Kidney (tissue), 14 donors: ENCODE results near the gene ZMPSTE24. TPM values are rescaled to one million over a fixed set of nuclear protein-coding genes. Genes with fewer than 3 reads are reported as not detected.
A peak's percentile ranks its signal among the peaks of the same experiment; 100 is the strongest.

ENCODE experiments used
- DNase-seq, 5 donors: peaks; one replicate each; pipeline ENCODE4 v3.0.0-alpha.2; 2013 to 2020
- FAIRE-seq: peaks from 2 replicates; lab custom pipeline; 2012; peaks lifted over from hg19 to GRCh38; lab: Jason Lieb, UNC
- H3K27ac ChIP-seq, 2 donors: one replicate each; pipeline ENCODE4 v1.7.0; 2013; ENCODE audit warnings: low read depth in 2 of 2, low read length in 2 of 2, inconsistent platforms in 1 of 2
- H3K27me3 ChIP-seq: one replicate; pipeline ENCODE4 v1.7.1; 2013; ENCODE audit warnings: low read length, inconsistent platforms; ENCODE audit not compliant: control insufficient read depth, insufficient read depth
- H3K36me3 ChIP-seq, 3 donors: one replicate each; pipeline versions ENCODE4 v1.7.0 to v1.7.1; 2013; ENCODE audit warnings: low read length in 3 of 3, control low read depth in 1 of 3, inconsistent platforms in 1 of 3; ENCODE audit not compliant: insufficient read depth in 3 of 3, control insufficient read depth in 2 of 3
- H3K4me1 ChIP-seq, 3 donors: one replicate each; pipeline versions ENCODE4 v1.7.0 to v1.7.1; 2013; ENCODE audit warnings: low read length in 3 of 3, inconsistent platforms in 1 of 3, low read depth in 1 of 3; ENCODE audit not compliant: control insufficient read depth in 2 of 3, insufficient read depth in 2 of 3
- H3K4me3 ChIP-seq, 3 donors: one replicate each; pipeline versions ENCODE4 v1.7.0 to v1.8.1; 2013; ENCODE audit warnings: low read length in 3 of 3, control low read depth in 1 of 3, inconsistent platforms in 1 of 3
- H3K9ac ChIP-seq, 3 donors: one replicate each; pipeline versions ENCODE4 v1.7.0 to v1.7.1; 2013; ENCODE audit warnings: low read length in 3 of 3, control low read depth in 1 of 3, inconsistent platforms in 1 of 3
- H3K9me3 ChIP-seq, 3 donors: one replicate each; pipeline versions ENCODE4 v1.7.0 to v1.7.1; 2013; ENCODE audit warnings: low read length in 3 of 3, control low read depth in 1 of 3, inconsistent platforms in 1 of 3; ENCODE audit not compliant: control insufficient read depth in 2 of 3, insufficient read depth in 1 of 3
- intact Hi-C: fragments of 100-400 bp; cut with DNase I; formaldehyde crosslinking; loops from one replicate; pipeline ENCODE4 v1.11.1; 2022
- polyA plus RNA-seq: library from polyadenylated mRNA; stranded (reverse); fragments of 350-450 nt; fragmentation: Illumina TruSeq; extraction: RNeasy Lipid Tissue Mini Kit (QIAGEN cat#74804); gene quantifications from one replicate; pipeline ENCODE4 v1.2.3, GENCODE V29; 2014; ENCODE audit warnings: low read depth, low replicate concordance; ENCODE audit not compliant: insufficient read depth
- total RNA-seq: library from RNA; stranded (reverse); fragmentation: NEBNext Ultra II Directional; extraction: Animal tissue kit (Norgen Biotek cat#: 25700); gene quantifications from one replicate; pipeline ENCODE4 v1.2.1, GENCODE V29; 2021
- TF ChIP-seq, protein P1 (sequence below): IDR thresholded peaks from 3 replicates; pipeline ENCODE4 v1.5.1; 2012; ENCODE audit warnings: mild to moderate bottlenecking, moderate library complexity, borderline replicate concordance; ENCODE audit not compliant: insufficient read depth; ENCODE audit errors: extremely low read depth
- donor health status: control.
- donor health status: control.
- donor health status: control.
- donor health status: control.
- donor health status: control.
- donor health status: DM: yes; HTN: yes; CAD: no.
- donor health status: Normal renal cell carcinoma (clear cell type).

The ZMPSTE24 gene
- total and polyA plus RNA-seq, 2 donors from 2014 or later = 31.2 to 42.6 TPM

- TF ChIP-seq, protein P1, sequence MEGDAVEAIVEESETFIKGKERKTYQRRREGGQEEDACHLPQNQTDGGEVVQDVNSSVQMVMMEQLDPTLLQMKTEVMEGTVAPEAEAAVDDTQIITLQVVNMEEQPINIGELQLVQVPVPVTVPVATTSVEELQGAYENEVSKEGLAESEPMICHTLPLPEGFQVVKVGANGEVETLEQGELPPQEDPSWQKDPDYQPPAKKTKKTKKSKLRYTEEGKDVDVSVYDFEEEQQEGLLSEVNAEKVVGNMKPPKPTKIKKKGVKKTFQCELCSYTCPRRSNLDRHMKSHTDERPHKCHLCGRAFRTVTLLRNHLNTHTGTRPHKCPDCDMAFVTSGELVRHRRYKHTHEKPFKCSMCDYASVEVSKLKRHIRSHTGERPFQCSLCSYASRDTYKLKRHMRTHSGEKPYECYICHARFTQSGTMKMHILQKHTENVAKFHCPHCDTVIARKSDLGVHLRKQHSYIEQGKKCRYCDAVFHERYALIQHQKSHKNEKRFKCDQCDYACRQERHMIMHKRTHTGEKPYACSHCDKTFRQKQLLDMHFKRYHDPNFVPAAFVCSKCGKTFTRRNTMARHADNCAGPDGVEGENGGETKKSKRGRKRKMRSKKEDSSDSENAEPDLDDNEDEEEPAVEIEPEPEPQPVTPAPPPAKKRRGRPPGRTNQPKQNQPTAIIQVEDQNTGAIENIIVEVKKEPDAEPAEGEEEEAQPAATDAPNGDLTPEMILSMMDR = no peak
- no peak overlapping the region for H3K4me3 ChIP-seq
- no peak for FAIRE-seq
- H3K27ac ChIP-seq = no peak overlapping the region
- peaks cover 0 to 6% (median 0%) of the 10 kb centered on the region in 3 donors for H3K4me1 ChIP-seq
- no peak for DNase-seq
- no peak overlapping the region for H3K9ac ChIP-seq
- intact Hi-C loops = no loop called here
- H3K27me3 ChIP-seq = no peaks in the 10 kb centered on the region
- H3K9me3 ChIP-seq = no peaks in the 10 kb centered on the region
- H3K36me3 ChIP-seq = no peaks in the 10 kb centered on the region
These were observed 5.4 kb upstream of the ZMPSTE24 start for GRCh38 chr1:40252601-40253000.

GRCh38 chr1:40255231-40255630, 2.8 kb upstream of the ZMPSTE24 start:
- intact Hi-C loops = no loop called here
- Histone ChIP-seq H3K9ac (no peak overlapping the region), H3K27me3 (no peaks in the 10 kb centered on the region), H3K9me3 (no peaks in the 10 kb centered on the region), H3K36me3 (no peaks in the 10 kb centered on the region), H3K27ac (no peak overlapping the region), H3K4me3 (no peak overlapping the region), H3K4me1 (peaks cover 0 to 6% (median 3%) of the 10 kb centered on the region in 3 donors)
- DNase-seq (no peak), FAIRE-seq (no peak)
- TF ChIP-seq, protein P1 = no peak

DNA sequence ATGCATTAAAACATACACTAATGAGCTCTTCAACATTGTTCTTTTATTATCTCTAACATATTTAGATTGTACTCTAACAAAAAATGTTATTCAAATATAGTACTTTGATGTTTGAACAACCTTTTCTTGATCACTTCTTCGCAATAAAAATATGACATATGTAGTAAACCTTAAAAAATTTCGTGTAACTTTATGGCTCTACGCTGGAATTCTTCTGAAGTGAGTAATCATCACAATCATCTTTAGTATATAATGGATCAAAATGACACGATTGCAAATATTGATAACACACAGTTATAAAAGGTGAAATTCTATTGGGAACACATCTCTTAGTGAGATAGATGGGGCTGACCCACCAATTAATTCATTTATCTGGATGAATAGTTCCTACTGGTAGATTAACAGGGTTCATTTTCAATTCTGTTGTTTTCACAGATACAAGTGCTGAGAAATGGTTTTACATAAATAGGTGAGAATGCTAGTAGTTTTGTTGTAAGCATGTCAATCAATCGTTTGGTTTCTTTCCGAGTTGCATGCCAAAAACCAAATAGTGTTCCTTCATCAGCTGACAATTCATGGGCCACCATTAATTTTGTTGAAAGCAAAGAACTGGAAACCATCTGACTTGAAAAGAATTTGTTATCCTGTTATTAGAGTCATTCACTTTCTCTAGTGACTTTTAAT, 1.5 kb upstream of the ZMPSTE24 start:
- Histone ChIP-seq H3K36me3 (peaks cover 0 to 8% (median 0%) of the 10 kb centered on the region in 3 donors), H3K4me3 (peak overlapping the region; percentile 97), H3K4me1 (peaks cover 0 to 6% (median 3%) of the 10 kb centered on the region in 3 donors), H3K9me3 (no peaks in the 10 kb centered on the region), H3K9ac (peak overlapping the region in 2 of 3 donors; percentile 92 to 99), H3K27ac (no peak overlapping the region), H3K27me3 (no peaks in the 10 kb centered on the region)
- TF ChIP-seq, protein P1 = no peak
- intact Hi-C loops = no loop called here
- FAIRE-seq = no peak
- peak in 2 of 5 donors; percentile 5 to 6 for DNase-seq
